ENCODE results near the gene UFSP2.
"Not testable (repeated sequence)": the region's sequence is repeated elsewhere in the genome, so short reads cannot be mapped to it uniquely, and the experiment has no call there.

Gene UFSP2

GRCh38 chr4:185374027-185374426 is 51.7 kb downstream of the UFSP2 start:
- CTCF ChIA-PET = no interaction called here
- POLR2A ChIA-PET = no interaction called here
- no peak for DNase-seq (ENCODE audit: extremely low spot score)
- no peak for TF ChIP-seq ARNT (IDR thresholded peaks at IDR 0.05)
- no peak for TF ChIP-seq CTBP1 (IDR thresholded peaks at IDR 0.05; ENCODE audit: borderline replicate concordance)
- no peak for TF ChIP-seq BHLHE40 (IDR thresholded peaks at IDR 0.05; ENCODE audit: borderline replicate concordance)
- no peak for TF ChIP-seq PKNOX1 (IDR thresholded peaks at IDR 0.05)
- no peak for TF ChIP-seq ELF4 (IDR thresholded peaks at IDR 0.05)
- no peak for TF ChIP-seq FOXK2 (IDR thresholded peaks at IDR 0.05)

- DNase-seq (ENCODE audit: extremely low spot score) = no peak
- ChIA-PET POLR2A (no interaction called here), CTCF (no interaction called here)
- TF ChIP-seq LEF1 (IDR thresholded peaks at IDR 0.05; ENCODE audit: borderline replicate concordance) (no peak), L3MBTL2 (conservative IDR thresholded peaks at IDR 0.05) (no peak)
Observed at GRCh38 chr4:185371702-185372101, 54.1 kb downstream of the UFSP2 start.

GRCh38 chr4:185370268-185370949 is 55.4 kb downstream of the UFSP2 start:
- ChIA-PET POLR2A (no interaction called here), CTCF (no interaction called here)
- no peak for DNase-seq (ENCODE audit: extremely low spot score)
- TF ChIP-seq ARNT (IDR thresholded peaks at IDR 0.05) (no peak), SUZ12 (IDR thresholded peaks at IDR 0.05) (no peak), CTBP1 (IDR thresholded peaks at IDR 0.05; ENCODE audit: borderline replicate concordance) (no peak), ELF4 (IDR thresholded peaks at IDR 0.05) (no peak)

- POLR2A ChIA-PET = no interaction called here
- DNase-seq (ENCODE audit: extremely low spot score) = no peak
- TF ChIP-seq FOXA1 (IDR thresholded peaks at IDR 0.05) (no peak), CTBP1 (IDR thresholded peaks at IDR 0.05; ENCODE audit: borderline replicate concordance) (no peak), HDGF (IDR thresholded peaks at IDR 0.05; ENCODE audit: borderline replicate concordance) (no peak), SUZ12 (IDR thresholded peaks at IDR 0.05) (no peak), ELF4 (IDR thresholded peaks at IDR 0.05) (no peak), FOXK2 (IDR thresholded peaks at IDR 0.05) (no peak), ZNF384 (IDR thresholded peaks at IDR 0.05) (no peak), LEF1 (IDR thresholded peaks at IDR 0.05; ENCODE audit: borderline replicate concordance) (no peak), NFRKB (IDR thresholded peaks at IDR 0.05) (no peak), TARDBP (IDR thresholded peaks at IDR 0.05) (no peak), SP1 (IDR thresholded peaks at IDR 0.05) (no peak), BHLHE40 (IDR thresholded peaks at IDR 0.05; ENCODE audit: borderline replicate concordance) (no peak), PKNOX1 (IDR thresholded peaks at IDR 0.05) (no peak), FOXM1 (IDR thresholded peaks at IDR 0.05; ENCODE audit: borderline replicate concordance) (no peak), ARNT (IDR thresholded peaks at IDR 0.05) (no peak), L3MBTL2 (conservative IDR thresholded peaks at IDR 0.05) (no peak)
- CTCF ChIA-PET = no interaction called here
Observed at GRCh38 chr4:185369731-185370130, 56.0 kb downstream of the UFSP2 start.

- no peak for DNase-seq (ENCODE audit: extremely low spot score)
- POLR2A ChIA-PET = interaction anchor here (2.1 kb wide), 1 partner anchor 32 kb away, joined by 6 read pairs; the partner anchor contains the start of gene ANKRD37
- CTCF ChIA-PET = no interaction called here
- TF ChIP-seq ARNT (IDR thresholded peaks at IDR 0.05) (no peak), ELF4 (IDR thresholded peaks at IDR 0.05) (no peak), CTBP1 (IDR thresholded peaks at IDR 0.05; ENCODE audit: borderline replicate concordance) (no peak), SP1 (IDR thresholded peaks at IDR 0.05) (no peak), PKNOX1 (IDR thresholded peaks at IDR 0.05) (no peak), TARDBP (IDR thresholded peaks at IDR 0.05) (no peak), FOXK2 (IDR thresholded peaks at IDR 0.05) (no peak), BHLHE40 (IDR thresholded peaks at IDR 0.05; ENCODE audit: borderline replicate concordance) (no peak), L3MBTL2 (conservative IDR thresholded peaks at IDR 0.05) (no peak), FOXA1 (IDR thresholded peaks at IDR 0.05) (no peak), LEF1 (IDR thresholded peaks at IDR 0.05; ENCODE audit: borderline replicate concordance) (no peak), ZNF384 (IDR thresholded peaks at IDR 0.05) (no peak), FOXM1 (IDR thresholded peaks at IDR 0.05; ENCODE audit: borderline replicate concordance) (no peak), HDGF (IDR thresholded peaks at IDR 0.05; ENCODE audit: borderline replicate concordance) (no peak), SUZ12 (IDR thresholded peaks at IDR 0.05) (no peak), NFRKB (IDR thresholded peaks at IDR 0.05) (no peak)
Observed at GRCh38 chr4:185364886-185365285, 60.9 kb downstream of the UFSP2 start.

GRCh38 chr4:185363251-185363650 is 62.5 kb downstream of the UFSP2 start:
- ChIA-PET CTCF (no interaction called here), POLR2A (interaction anchor here (2.1 kb wide), 1 partner anchor 33 kb away, joined by 6 read pairs; the partner anchor contains the start of gene ANKRD37)
- no peak for TF ChIP-seq PKNOX1 (IDR thresholded peaks at IDR 0.05)
- DNase-seq (ENCODE audit: extremely low spot score) = no peak

- CTCF ChIA-PET; POLR2A ChIA-PET; DNase-seq (ENCODE audit: extremely low spot score): not testable (repeated sequence)
Observed at GRCh38 chr4:185362570-185362969, 63.2 kb downstream of the UFSP2 start.
